ENCODE data around the gene NEGR1. TPM values are rescaled to one million over a fixed set of nuclear protein-coding genes. Genes with fewer than 3 reads are reported as not detected.

The NEGR1 gene
- total RNA-seq, 1 donor from 2014 or later: 11.0 TPM

DNA sequence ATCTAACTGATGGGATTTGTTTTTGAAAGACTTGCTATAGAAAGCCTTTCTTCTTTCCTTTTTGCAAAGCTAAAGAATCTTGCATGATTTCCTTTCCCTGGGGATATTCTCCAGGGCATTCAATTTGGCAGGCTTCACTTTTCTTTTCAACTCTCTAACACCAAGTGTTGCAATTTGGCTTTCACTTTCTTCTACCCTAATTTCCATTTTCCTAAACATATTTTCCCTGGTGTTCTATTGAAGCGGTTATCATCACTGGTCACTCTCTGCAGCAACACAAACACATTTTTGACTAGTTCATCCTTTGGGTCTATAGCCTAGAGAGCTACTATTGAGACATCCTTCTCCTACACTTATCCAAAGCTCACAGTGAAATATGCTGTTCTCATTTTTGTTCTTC lies 424.5 kb downstream of the NEGR1 start:
- no peak overlapping the region for H3K27ac ChIP-seq (ENCODE audit: low read depth, low read length)
- H3K4me1 ChIP-seq (ENCODE audit: control insufficient read depth in 3 of 3, insufficient read depth in 3 of 3, low read length in 3 of 3): no peaks in the 10 kb centered on the region
- no peak overlapping the region for H3K9ac ChIP-seq (ENCODE audit: low read depth in 1 of 3, low read length in 3 of 3)
- no peaks in the 10 kb centered on the region for H3K9me3 ChIP-seq (ENCODE audit: control insufficient read depth in 3 of 3, low read length in 3 of 3)
- no peaks in the 10 kb centered on the region for H3K27me3 ChIP-seq (ENCODE audit: control insufficient read depth in 3 of 3, insufficient read depth in 3 of 3, low read length in 3 of 3)
- H3K4me3 ChIP-seq (ENCODE audit: low read length in 3 of 3): no peak overlapping the region
- H3K36me3 ChIP-seq (ENCODE audit: control insufficient read depth in 3 of 3, insufficient read depth in 3 of 3, low read length in 3 of 3): no peaks in the 10 kb centered on the region

DNA sequence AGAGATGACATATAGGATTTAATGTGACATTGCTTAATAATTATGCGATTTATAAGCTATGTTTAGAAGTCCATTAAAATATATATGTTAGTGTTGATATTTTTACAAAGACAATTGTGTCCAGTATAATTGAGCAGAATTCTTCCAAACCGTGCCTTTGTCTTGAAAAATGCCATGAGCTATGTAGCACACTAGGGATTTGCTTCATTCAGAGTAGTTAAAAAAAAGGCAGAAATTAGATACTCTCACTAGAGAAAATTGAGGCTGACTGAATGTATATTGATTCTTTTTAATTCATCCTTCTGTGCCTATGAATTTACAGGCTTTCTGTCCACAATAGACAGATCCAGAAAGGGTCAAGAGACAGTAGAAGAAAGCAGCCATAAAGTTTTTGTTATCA lies 429.0 kb downstream of the NEGR1 start:
- Histone ChIP-seq H3K27ac (ENCODE audit: low read depth, low read length) (no peak overlapping the region), H3K4me1 (ENCODE audit: control insufficient read depth in 3 of 3, insufficient read depth in 3 of 3, low read length in 3 of 3) (no peaks in the 10 kb centered on the region), H3K9me3 (ENCODE audit: control insufficient read depth in 3 of 3, low read length in 3 of 3) (no peaks in the 10 kb centered on the region), H3K36me3 (ENCODE audit: control insufficient read depth in 3 of 3, insufficient read depth in 3 of 3, low read length in 3 of 3) (no peaks in the 10 kb centered on the region), H3K27me3 (ENCODE audit: control insufficient read depth in 3 of 3, insufficient read depth in 3 of 3, low read length in 3 of 3) (no peaks in the 10 kb centered on the region), H3K4me3 (ENCODE audit: low read length in 3 of 3) (no peak overlapping the region), H3K9ac (ENCODE audit: low read depth in 1 of 3, low read length in 3 of 3) (no peak overlapping the region)

DNA sequence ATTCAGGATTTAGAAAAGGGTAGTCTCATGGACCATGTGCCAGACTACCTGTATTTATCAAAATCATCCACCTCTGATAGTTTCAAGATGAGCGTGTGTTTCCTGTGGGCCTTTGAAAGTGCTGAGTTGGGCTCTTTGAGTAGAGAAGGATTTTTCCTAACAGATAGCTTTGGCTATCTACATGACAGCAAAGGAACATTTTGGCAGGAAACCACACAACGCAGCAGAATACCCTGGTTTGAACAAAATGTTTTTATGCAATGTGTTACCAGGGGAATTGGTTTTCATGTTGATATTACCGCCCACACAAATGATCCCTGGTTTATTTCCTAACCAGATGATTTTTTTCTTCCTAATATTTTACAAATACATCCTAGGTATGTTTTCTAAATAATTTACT lies 431.4 kb downstream of the NEGR1 start:
- Histone ChIP-seq H3K27ac (ENCODE audit: low read depth, low read length) (no peak overlapping the region), H3K27me3 (ENCODE audit: control insufficient read depth in 3 of 3, insufficient read depth in 3 of 3, low read length in 3 of 3) (no peaks in the 10 kb centered on the region), H3K4me1 (ENCODE audit: control insufficient read depth in 3 of 3, insufficient read depth in 3 of 3, low read length in 3 of 3) (no peaks in the 10 kb centered on the region), H3K4me3 (ENCODE audit: low read length in 3 of 3) (no peak overlapping the region), H3K36me3 (ENCODE audit: control insufficient read depth in 3 of 3, insufficient read depth in 3 of 3, low read length in 3 of 3) (no peaks in the 10 kb centered on the region), H3K9me3 (ENCODE audit: control insufficient read depth in 3 of 3, low read length in 3 of 3) (no peaks in the 10 kb centered on the region), H3K9ac (ENCODE audit: low read depth in 1 of 3, low read length in 3 of 3) (no peak overlapping the region)

DNA sequence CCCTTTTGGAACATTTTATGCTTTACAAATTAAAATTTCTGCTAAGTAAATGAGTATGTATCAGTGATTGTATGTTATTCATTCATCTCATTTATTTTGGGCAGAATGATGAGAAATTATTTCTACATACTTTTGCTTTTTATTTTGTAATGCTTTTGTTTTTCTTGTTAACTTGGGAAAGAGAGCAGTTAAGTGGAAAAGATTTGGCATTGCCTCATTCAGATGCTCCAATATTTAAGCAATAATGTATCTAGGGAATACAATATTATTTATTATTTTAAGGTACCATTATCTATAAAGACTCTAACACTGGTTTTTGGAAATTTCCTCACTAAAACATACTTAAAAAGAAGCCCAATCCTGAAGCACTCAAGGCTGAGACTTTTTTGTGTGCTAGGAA lies 431.8 kb downstream of the NEGR1 start:
- no peaks in the 10 kb centered on the region for H3K4me1 ChIP-seq (ENCODE audit: control insufficient read depth in 3 of 3, insufficient read depth in 3 of 3, low read length in 3 of 3)
- H3K9ac ChIP-seq (ENCODE audit: low read depth in 1 of 3, low read length in 3 of 3): no peak overlapping the region
- no peak overlapping the region for H3K27ac ChIP-seq (ENCODE audit: low read depth, low read length)
- H3K36me3 ChIP-seq (ENCODE audit: control insufficient read depth in 3 of 3, insufficient read depth in 3 of 3, low read length in 3 of 3): no peaks in the 10 kb centered on the region
- no peak overlapping the region for H3K4me3 ChIP-seq (ENCODE audit: low read length in 3 of 3)
- H3K27me3 ChIP-seq (ENCODE audit: control insufficient read depth in 3 of 3, insufficient read depth in 3 of 3, low read length in 3 of 3): no peaks in the 10 kb centered on the region
- no peaks in the 10 kb centered on the region for H3K9me3 ChIP-seq (ENCODE audit: control insufficient read depth in 3 of 3, low read length in 3 of 3)

DNA sequence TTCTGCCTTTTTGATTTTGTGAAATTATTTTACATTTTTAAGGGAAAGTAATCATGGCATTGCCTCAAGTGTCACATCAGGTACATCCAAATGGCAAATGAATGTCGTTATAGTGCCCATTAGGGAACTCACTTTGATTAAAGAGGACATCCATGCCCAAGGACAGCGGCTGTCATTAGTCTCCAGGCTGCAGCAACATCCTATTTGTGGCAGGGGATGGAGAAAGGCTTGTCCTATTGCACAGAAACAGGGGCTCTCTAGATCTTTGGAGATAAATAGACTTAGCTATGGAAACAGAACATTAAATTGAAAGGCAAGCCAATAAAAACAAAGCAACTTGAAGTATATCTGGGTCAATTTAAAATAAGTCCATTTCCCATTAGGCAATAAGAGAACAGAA lies 439.3 kb downstream of the NEGR1 start:
- no peak overlapping the region for H3K9ac ChIP-seq (ENCODE audit: low read depth in 1 of 3, low read length in 3 of 3)
- no peaks in the 10 kb centered on the region for H3K36me3 ChIP-seq (ENCODE audit: control insufficient read depth in 3 of 3, insufficient read depth in 3 of 3, low read length in 3 of 3)

DNA sequence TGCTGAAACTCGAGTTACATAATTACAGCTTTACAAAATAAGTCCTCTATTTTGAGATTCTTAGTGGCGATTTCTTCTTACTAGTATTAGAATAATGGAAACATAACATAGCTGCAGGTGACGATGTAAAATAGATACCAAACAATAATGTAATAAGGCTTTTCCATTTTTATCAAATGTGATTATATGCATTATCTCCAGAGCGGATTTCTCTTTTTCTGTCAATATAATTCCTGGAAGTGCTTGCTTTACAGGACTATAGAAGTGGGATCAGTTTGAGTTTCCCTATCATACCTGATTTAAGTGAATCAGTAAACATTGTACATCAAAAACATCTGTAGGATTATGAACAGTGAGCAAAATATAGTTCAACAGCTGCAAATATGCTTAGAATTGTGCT lies 442.5 kb downstream of the NEGR1 start:
- no peaks in the 10 kb centered on the region for H3K4me1 ChIP-seq (ENCODE audit: control insufficient read depth in 3 of 3, insufficient read depth in 3 of 3, low read length in 3 of 3)
- H3K9ac ChIP-seq (ENCODE audit: low read depth in 1 of 3, low read length in 3 of 3): no peak overlapping the region
- no peaks in the 10 kb centered on the region for H3K36me3 ChIP-seq (ENCODE audit: control insufficient read depth in 3 of 3, insufficient read depth in 3 of 3, low read length in 3 of 3)
- H3K27ac ChIP-seq (ENCODE audit: low read depth, low read length): no peak overlapping the region
- H3K4me3 ChIP-seq (ENCODE audit: low read length in 3 of 3): no peak overlapping the region
- no peaks in the 10 kb centered on the region for H3K27me3 ChIP-seq (ENCODE audit: control insufficient read depth in 3 of 3, insufficient read depth in 3 of 3, low read length in 3 of 3)
- H3K9me3 ChIP-seq (ENCODE audit: control insufficient read depth in 3 of 3, low read length in 3 of 3): no peaks in the 10 kb centered on the region

More for the DNA sequence above, 439.3 kb downstream of the NEGR1 start:
- Histone ChIP-seq H3K27ac (ENCODE audit: low read depth, low read length) (no peak overlapping the region), H3K4me1 (ENCODE audit: control insufficient read depth in 3 of 3, insufficient read depth in 3 of 3, low read length in 3 of 3) (no peaks in the 10 kb centered on the region), H3K4me3 (ENCODE audit: low read length in 3 of 3) (no peak overlapping the region), H3K9me3 (ENCODE audit: control insufficient read depth in 3 of 3, low read length in 3 of 3) (no peaks in the 10 kb centered on the region), H3K27me3 (ENCODE audit: control insufficient read depth in 3 of 3, insufficient read depth in 3 of 3, low read length in 3 of 3) (no peaks in the 10 kb centered on the region)

DNA sequence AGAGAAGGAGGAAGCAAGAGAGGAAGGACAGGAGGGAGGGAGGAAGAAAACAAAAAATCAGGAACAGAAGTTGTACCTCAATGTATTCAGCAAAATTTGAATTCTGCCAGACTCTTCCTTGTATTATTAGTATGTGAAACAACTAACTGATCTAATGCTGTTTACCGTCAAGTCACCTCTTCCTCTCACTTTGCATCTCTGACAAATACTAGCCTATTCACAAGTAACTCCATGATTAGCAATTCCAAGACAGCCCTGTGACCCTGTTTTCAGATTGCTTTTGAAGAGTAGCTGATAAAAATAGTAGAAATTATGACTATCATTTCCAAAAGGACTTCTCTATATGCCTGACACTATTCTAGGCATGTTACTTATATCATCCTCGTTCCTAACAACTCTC lies 445.4 kb downstream of the NEGR1 start:
- no peaks in the 10 kb centered on the region for H3K9me3 ChIP-seq (ENCODE audit: control insufficient read depth in 3 of 3, low read length in 3 of 3)
- H3K9ac ChIP-seq (ENCODE audit: low read depth in 1 of 3, low read length in 3 of 3): no peak overlapping the region
- no peaks in the 10 kb centered on the region for H3K36me3 ChIP-seq (ENCODE audit: control insufficient read depth in 3 of 3, insufficient read depth in 3 of 3, low read length in 3 of 3)
- H3K4me1 ChIP-seq (ENCODE audit: control insufficient read depth in 3 of 3, insufficient read depth in 3 of 3, low read length in 3 of 3): no peaks in the 10 kb centered on the region
- no peaks in the 10 kb centered on the region for H3K27me3 ChIP-seq (ENCODE audit: control insufficient read depth in 3 of 3, insufficient read depth in 3 of 3, low read length in 3 of 3)
- H3K4me3 ChIP-seq (ENCODE audit: low read length in 3 of 3): no peak overlapping the region
- H3K27ac ChIP-seq (ENCODE audit: low read depth, low read length): no peak overlapping the region

DNA sequence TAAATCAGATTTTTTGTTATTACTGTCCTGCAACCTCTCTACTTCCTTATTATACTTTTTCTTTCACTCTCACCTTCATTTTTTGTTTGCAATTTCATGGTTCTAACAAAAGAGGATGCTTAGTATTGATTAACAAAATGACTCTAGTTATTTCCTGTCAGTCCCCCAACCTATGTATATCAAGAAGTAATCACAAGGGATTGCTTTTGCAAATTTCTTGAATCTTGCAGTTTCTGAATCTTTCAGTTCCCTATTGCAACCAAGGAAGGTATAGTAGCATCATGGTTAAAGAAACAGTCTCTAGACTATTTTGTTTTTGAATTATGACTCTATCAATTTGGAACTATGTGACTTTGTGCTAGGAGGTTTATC lies 446.9 kb downstream of the NEGR1 start:
- Histone ChIP-seq H3K9me3 (ENCODE audit: control insufficient read depth in 3 of 3, low read length in 3 of 3) (no peaks in the 10 kb centered on the region), H3K27me3 (ENCODE audit: control insufficient read depth in 3 of 3, insufficient read depth in 3 of 3, low read length in 3 of 3) (no peaks in the 10 kb centered on the region), H3K36me3 (ENCODE audit: control insufficient read depth in 3 of 3, insufficient read depth in 3 of 3, low read length in 3 of 3) (no peaks in the 10 kb centered on the region), H3K27ac (ENCODE audit: low read depth, low read length) (no peak overlapping the region), H3K4me1 (ENCODE audit: control insufficient read depth in 3 of 3, insufficient read depth in 3 of 3, low read length in 3 of 3) (no peaks in the 10 kb centered on the region), H3K4me3 (ENCODE audit: low read length in 3 of 3) (no peak overlapping the region), H3K9ac (ENCODE audit: low read depth in 1 of 3, low read length in 3 of 3) (no peak overlapping the region)

DNA sequence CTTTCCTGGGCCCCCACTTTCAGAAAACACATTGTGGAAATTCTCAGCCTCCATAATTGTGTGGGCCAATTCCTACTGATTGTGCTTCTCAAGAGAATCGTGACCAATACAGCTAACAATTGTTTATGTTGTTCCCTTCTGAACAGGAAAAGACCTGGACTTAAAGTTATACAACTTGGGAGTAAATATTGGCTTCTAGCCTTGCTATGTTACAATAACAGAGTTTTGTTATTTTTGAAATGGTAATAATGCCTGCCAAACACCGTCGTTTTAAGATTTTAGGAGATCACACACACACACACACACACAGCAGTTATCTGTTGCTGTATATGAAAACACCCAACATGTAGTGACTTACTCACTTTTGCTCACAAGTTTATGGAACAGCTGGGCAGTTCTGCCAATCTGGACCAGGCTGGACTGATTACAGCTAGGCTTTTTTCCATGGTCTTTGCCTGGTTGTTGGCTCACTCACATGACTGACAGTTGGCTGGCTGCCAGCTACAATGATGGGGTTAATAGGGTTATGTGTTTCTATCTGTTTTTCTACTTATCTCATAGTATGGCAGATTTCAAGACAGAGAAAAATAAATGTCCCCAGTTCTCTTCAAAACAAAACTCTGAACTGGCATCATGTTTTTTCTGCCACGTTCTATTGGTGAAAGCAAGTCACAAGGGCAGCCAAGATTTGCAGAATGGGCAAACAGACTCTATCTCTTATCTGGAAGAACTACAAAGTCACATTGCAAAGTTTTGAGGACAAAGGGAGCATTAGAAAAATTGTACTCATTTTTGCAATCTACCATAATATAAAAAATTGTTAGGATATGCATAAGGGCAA lies 447.5 kb downstream of the NEGR1 start:
- no peaks in the 10 kb centered on the region for H3K36me3 ChIP-seq (ENCODE audit: control insufficient read depth in 3 of 3, insufficient read depth in 3 of 3, low read length in 3 of 3)
- H3K4me1 ChIP-seq (ENCODE audit: control insufficient read depth in 3 of 3, insufficient read depth in 3 of 3, low read length in 3 of 3): no peaks in the 10 kb centered on the region
- H3K27me3 ChIP-seq (ENCODE audit: control insufficient read depth in 3 of 3, insufficient read depth in 3 of 3, low read length in 3 of 3): no peaks in the 10 kb centered on the region
- no peaks in the 10 kb centered on the region for H3K9me3 ChIP-seq (ENCODE audit: control insufficient read depth in 3 of 3, low read length in 3 of 3)
- H3K9ac ChIP-seq (ENCODE audit: low read depth in 1 of 3, low read length in 3 of 3): no peak overlapping the region
- H3K27ac ChIP-seq (ENCODE audit: low read depth, low read length): no peak overlapping the region
- no peak overlapping the region for H3K4me3 ChIP-seq (ENCODE audit: low read length in 3 of 3)

DNA sequence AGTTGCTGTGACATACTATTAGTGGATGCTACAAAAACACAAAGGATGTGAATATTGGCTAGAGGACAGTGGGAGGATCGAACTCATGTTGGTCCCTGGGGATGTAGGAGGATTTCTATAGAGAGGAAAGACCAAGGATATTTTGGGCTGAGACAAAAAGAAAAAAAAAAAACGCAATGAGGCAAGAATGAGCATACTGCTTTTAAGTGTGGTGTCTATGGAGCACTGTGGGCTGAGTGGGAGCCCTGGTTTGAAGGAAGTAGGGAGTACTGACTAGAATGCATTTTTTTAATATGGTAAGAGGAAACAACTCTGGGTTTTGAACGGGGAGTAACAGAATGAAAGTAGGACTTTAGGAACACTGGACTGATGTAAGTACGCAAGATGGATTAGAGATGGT lies 450.7 kb downstream of the NEGR1 start:
- Histone ChIP-seq H3K27me3 (ENCODE audit: control insufficient read depth in 3 of 3, insufficient read depth in 3 of 3, low read length in 3 of 3) (no peaks in the 10 kb centered on the region), H3K9me3 (ENCODE audit: control insufficient read depth in 3 of 3, low read length in 3 of 3) (no peaks in the 10 kb centered on the region), H3K9ac (ENCODE audit: low read depth in 1 of 3, low read length in 3 of 3) (no peak overlapping the region), H3K36me3 (ENCODE audit: control insufficient read depth in 3 of 3, insufficient read depth in 3 of 3, low read length in 3 of 3) (no peaks in the 10 kb centered on the region), H3K4me1 (ENCODE audit: control insufficient read depth in 3 of 3, insufficient read depth in 3 of 3, low read length in 3 of 3) (no peaks in the 10 kb centered on the region), H3K4me3 (ENCODE audit: low read length in 3 of 3) (no peak overlapping the region), H3K27ac (ENCODE audit: low read depth, low read length) (no peak overlapping the region)

Data from skeletal muscle tissue (tissue), 4 donors.